Activated T-cell treated with anti-CD3 and anti-CD28 coated beads, Interleukin-2, amount 50 U/mL, for 48 hours (primary cell): ENCODE data around the gene ADGRA3.
"Not testable (repeated sequence)": the region's sequence is repeated elsewhere in the genome, so short reads cannot be mapped to it uniquely, and the experiment has no call there.

Experiments used
- DNase-seq, 2 experiments: peaks; one replicate each; pipeline ENCODE4 v3.0.0-alpha.2; 2020

Gene ADGRA3

GRCh38 chr4:22477136-22477812 lies 38.6 kb downstream of the ADGRA3 start:
- DNase-seq, result no peak

GRCh38 chr4:22476011-22476410 lies 39.9 kb downstream of the ADGRA3 start:
- DNase-seq, result no peak

GRCh38 chr4:22475311-22475646 lies 40.6 kb downstream of the ADGRA3 start:
- not testable (repeated sequence) for DNase-seq

GRCh38 chr4:22474636-22475310 lies 41.1 kb downstream of the ADGRA3 start:
- DNase-seq, result no peak

- DNase-seq, result no peak
Observed at GRCh38 chr4:22473268-22473667, 42.6 kb downstream of the ADGRA3 start.

GRCh38 chr4:22471999-22472461 lies 43.8 kb downstream of the ADGRA3 start:
- no peak for DNase-seq

GRCh38 chr4:22471419-22471818 lies 44.4 kb downstream of the ADGRA3 start:
- DNase-seq, result no peak

- DNase-seq, result no peak
Observed at GRCh38 chr4:22466581-22466980, 49.3 kb downstream of the ADGRA3 start.

- DNase-seq, result no peak
Observed at GRCh38 chr4:22465996-22466395, 49.9 kb downstream of the ADGRA3 start.

GRCh38 chr4:22465349-22465748 lies 50.5 kb downstream of the ADGRA3 start:
- DNase-seq, result no peak

- peak; percentile 27 to 29 for DNase-seq
Observed at GRCh38 chr4:22463179-22463578, 52.7 kb downstream of the ADGRA3 start.

- no peak for DNase-seq
Observed at GRCh38 chr4:22462688-22463087, 53.2 kb downstream of the ADGRA3 start.

GRCh38 chr4:22460266-22460665 lies 55.6 kb downstream of the ADGRA3 start:
- DNase-seq, result no peak

- no peak for DNase-seq
Observed at GRCh38 chr4:22458098-22458497, 57.8 kb downstream of the ADGRA3 start.

- no peak for DNase-seq
Observed at GRCh38 chr4:22457348-22457747, 58.5 kb downstream of the ADGRA3 start.

GRCh38 chr4:22456291-22456690 lies 59.6 kb downstream of the ADGRA3 start:
- DNase-seq, result no peak

- no peak for DNase-seq
Observed at GRCh38 chr4:22454955-22455354, 60.9 kb downstream of the ADGRA3 start.

- DNase-seq, result no peak
Observed at GRCh38 chr4:22454216-22454838, 61.5 kb downstream of the ADGRA3 start.

GRCh38 chr4:22444813-22445212 lies 71.1 kb downstream of the ADGRA3 start:
- no peak for DNase-seq

GRCh38 chr4:22442956-22443355 lies 72.9 kb downstream of the ADGRA3 start:
- no peak for DNase-seq

GRCh38 chr4:22440999-22441398 lies 74.9 kb downstream of the ADGRA3 start:
- no peak for DNase-seq

GRCh38 chr4:22439947-22440346 lies 75.9 kb downstream of the ADGRA3 start:
- no peak for DNase-seq

- DNase-seq, result no peak
Observed at GRCh38 chr4:22435652-22436051, 80.2 kb downstream of the ADGRA3 start.

GRCh38 chr4:22434895-22435294 lies 81.0 kb downstream of the ADGRA3 start:
- DNase-seq, result no peak
